ENCODE measurements around the gene BRPF1. TPM values are rescaled to one million over a fixed set of nuclear protein-coding genes. Genes with fewer than 3 reads are reported as not detected.
"Not testable (repeated sequence)": the region's sequence is repeated elsewhere in the genome, so short reads cannot be mapped to it uniquely, and the experiment has no call there.

BRPF1 gene
- total and polyA plus RNA-seq, 2 experiments from 2014 or later = 10.4 to 18.3 TPM

DNA sequence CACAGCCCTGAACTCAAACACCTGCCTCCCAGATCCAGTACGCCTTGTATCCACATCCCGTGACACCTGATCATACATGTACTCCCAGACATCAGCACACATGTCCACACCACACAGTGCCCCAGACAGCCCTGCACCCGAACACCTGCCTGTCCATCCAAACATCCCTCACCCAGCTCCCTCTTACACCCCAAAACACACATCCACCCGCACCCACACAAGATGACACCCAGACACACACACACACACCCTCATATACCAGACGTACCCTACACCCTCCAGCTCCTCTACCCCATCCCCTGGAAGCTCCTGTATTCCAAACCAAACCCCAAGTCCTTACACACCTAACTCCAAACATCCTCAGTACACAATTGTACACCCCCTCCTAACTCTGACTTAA, 37.5 kb downstream of the BRPF1 start:
- 62 to 65% methylated on average over 5 of the region's 5 CpGs for WGBS, 2 experiments (ENCODE audit: low coverage in 1 of 2, low lambda C conversion rate in 2 of 2, missing lambda C conversion rate in 2 of 2)
- no peak overlapping the region for H3K27ac ChIP-seq
- H3K79me2 ChIP-seq (ENCODE audit: insufficient read depth) = peaks cover 14% of the 10 kb centered on the region
- H3K9me3 ChIP-seq (ENCODE audit: low read depth) = no peaks in the 10 kb centered on the region
- H3F3A ChIP-seq (ENCODE audit: insufficient read depth) = no peaks in the 10 kb centered on the region
- in situ Hi-C loops (cut with MboI) = no loop called here
- H3K9ac ChIP-seq = peak overlapping the region; percentile 83
- no peaks in the 10 kb centered on the region for H3K36me3 ChIP-seq (ENCODE audit: low read depth)
- TF ChIP-seq EZH2 (IDR thresholded peaks at IDR 0.05; ENCODE audit: insufficient read depth, poor library complexity, severe bottlenecking) = no peak
- no peak for TF ChIP-seq EZH2phosphoT487 (IDR thresholded peaks at IDR 0.05; ENCODE audit: insufficient read depth, low read depth)
- DNase-seq = no peak
- no peaks in the 10 kb centered on the region for H3K27me3 ChIP-seq (replicated peaks; ENCODE audit: insufficient read depth)
- no peaks in the 10 kb centered on the region for H3K4me1 ChIP-seq (ENCODE audit: insufficient read depth)
- H2AFZ ChIP-seq = peak overlapping the region; percentile 91
- H3K4me2 ChIP-seq (ENCODE audit: unreplicated experiment) = peak overlapping the region; percentile 85
- H4K20me1 ChIP-seq (ENCODE audit: insufficient read depth) = no peaks in the 10 kb centered on the region
- H3K9me2 ChIP-seq (ENCODE audit: insufficient read depth) = no peaks in the 10 kb centered on the region
- H3K4me3 ChIP-seq = peak overlapping the region; percentile 78

DNA sequence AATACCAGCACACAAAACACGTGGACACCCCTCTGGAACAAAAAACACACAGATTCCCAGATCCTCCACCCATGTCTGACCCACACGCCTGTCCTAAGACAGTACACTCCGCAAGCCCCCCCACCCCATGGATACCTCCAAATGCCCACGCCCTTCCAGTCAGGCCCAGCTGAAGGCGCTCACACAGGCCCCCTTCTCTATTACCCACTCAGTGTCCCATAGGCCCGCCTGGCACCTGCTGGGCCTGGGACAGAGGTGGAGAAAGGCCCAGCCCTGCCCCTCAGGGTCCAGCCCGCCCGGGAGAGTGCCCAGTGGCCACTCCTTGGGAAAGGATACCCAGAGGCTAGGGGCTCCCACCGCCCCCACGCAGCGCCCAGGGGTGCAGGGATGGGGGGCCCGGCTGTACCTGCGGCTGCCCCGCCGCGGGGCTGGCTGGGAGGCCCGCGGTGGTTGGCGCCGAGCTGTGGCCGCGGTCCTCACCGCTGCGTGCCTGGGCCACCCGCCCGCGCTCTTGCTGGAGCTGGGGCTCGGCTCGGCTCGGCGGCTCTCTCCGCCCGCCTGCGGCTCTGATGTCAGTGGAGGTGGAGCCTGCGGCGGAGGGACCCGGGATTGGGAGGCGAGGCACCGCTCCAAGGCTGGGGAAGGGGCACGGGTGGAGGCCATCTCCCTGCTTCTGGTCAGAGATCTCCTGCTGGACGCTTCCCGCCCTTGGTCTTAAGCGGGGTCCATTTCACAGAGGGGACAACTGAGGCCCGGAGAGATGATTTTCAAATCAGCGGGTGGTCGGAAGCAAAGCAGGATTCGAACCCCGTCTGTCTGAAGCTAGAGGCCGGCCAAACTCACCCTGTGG, 38.1 kb downstream of the BRPF1 start, which contains the start of gene CAMK1:
TSS of gene CAMK1 (minus strand) at position 522 of the 850 bp plus-strand sequence. CDS start 2,198 bp downstream, outside the sequence.
- TF ChIP-seq EZH2 (IDR thresholded peaks at IDR 0.05; ENCODE audit: insufficient read depth, poor library complexity, severe bottlenecking) (no peak), EZH2phosphoT487 (IDR thresholded peaks at IDR 0.05; ENCODE audit: insufficient read depth, low read depth) (no peak)
- no peaks in the 10 kb centered on the region for H3K9me3 ChIP-seq (ENCODE audit: low read depth)
- H3F3A ChIP-seq (ENCODE audit: insufficient read depth) = no peaks in the 10 kb centered on the region
- H3K27me3 ChIP-seq (replicated peaks; ENCODE audit: insufficient read depth) = no peaks in the 10 kb centered on the region
- peaks cover 14% of the 10 kb centered on the region for H3K79me2 ChIP-seq (ENCODE audit: insufficient read depth)
- 2% methylated on average over 38 to 48 of the region's 49 CpGs for WGBS, 2 experiments (ENCODE audit: low coverage in 1 of 2, low lambda C conversion rate in 2 of 2, missing lambda C conversion rate in 2 of 2)
- H3K4me1 ChIP-seq (ENCODE audit: insufficient read depth) = no peaks in the 10 kb centered on the region
- H2AFZ ChIP-seq = peak within 1 kb of the TSS; percentile 91
- no peaks in the 10 kb centered on the region for H3K9me2 ChIP-seq (ENCODE audit: insufficient read depth)
- no peaks in the 10 kb centered on the region for H3K36me3 ChIP-seq (ENCODE audit: low read depth)
- in situ Hi-C loops (cut with MboI) = no loop called here
- no peak within 1 kb of the TSS for H3K27ac ChIP-seq
- peak within 1 kb of the TSS; percentile 85 for H3K4me2 ChIP-seq (ENCODE audit: unreplicated experiment)
- H3K9ac ChIP-seq = peak within 1 kb of the TSS; percentile 83
- DNase-seq = peak; percentile 92
- H4K20me1 ChIP-seq (ENCODE audit: insufficient read depth) = no peaks in the 10 kb centered on the region
- H3K4me3 ChIP-seq = peak within 1 kb of the TSS; percentile 78

DNA sequence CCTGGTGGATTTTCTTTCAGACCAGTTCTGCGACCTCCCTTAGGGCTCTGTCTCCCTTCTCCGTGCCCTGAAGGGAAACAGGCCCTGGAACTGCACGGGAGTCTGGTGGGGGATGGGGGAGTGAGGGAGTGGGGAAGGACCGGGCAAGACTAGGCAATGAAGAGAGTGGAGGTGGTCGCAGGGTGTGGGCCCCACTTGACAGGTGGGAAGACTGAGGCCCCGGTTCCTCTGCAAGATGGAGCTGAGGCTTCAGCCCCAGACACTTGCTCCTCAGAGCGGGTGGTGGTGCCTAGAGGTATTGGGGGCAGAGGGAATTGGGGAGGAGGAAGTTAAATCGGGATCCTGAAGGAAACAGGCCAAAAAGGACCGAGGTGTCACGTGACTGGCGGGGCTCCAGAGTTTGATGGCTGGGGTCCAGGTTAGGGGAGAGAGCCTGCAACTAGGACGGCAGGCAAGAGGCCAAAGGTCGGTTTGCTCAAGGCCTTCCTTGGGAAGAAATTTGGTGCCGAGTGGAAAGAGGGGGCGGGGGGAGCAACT, 38.8 kb downstream of the BRPF1 start:
- Histone ChIP-seq H3K27ac (no peak overlapping the region), H3K4me1 (ENCODE audit: insufficient read depth) (no peaks in the 10 kb centered on the region), H3K9me2 (ENCODE audit: insufficient read depth) (no peaks in the 10 kb centered on the region), H3F3A (ENCODE audit: insufficient read depth) (no peaks in the 10 kb centered on the region), H3K9me3 (ENCODE audit: low read depth) (no peaks in the 10 kb centered on the region), H3K4me3 (peak overlapping the region; percentile 78), H4K20me1 (ENCODE audit: insufficient read depth) (no peaks in the 10 kb centered on the region), H3K27me3 (replicated peaks; ENCODE audit: insufficient read depth) (no peaks in the 10 kb centered on the region), H3K36me3 (ENCODE audit: low read depth) (no peaks in the 10 kb centered on the region), H3K4me2 (ENCODE audit: unreplicated experiment) (peak overlapping the region; percentile 85), H2AFZ (peak overlapping the region; percentile 91), H3K79me2 (ENCODE audit: insufficient read depth) (peaks cover 14% of the 10 kb centered on the region), H3K9ac (peak overlapping the region; percentile 83)
- in situ Hi-C loops (cut with MboI) = no loop called here
- no peak for DNase-seq
- TF ChIP-seq EZH2 (IDR thresholded peaks at IDR 0.05; ENCODE audit: insufficient read depth, poor library complexity, severe bottlenecking) (no peak), EZH2phosphoT487 (IDR thresholded peaks at IDR 0.05; ENCODE audit: insufficient read depth, low read depth) (no peak)
- 13 to 16% methylated on average over 12 to 15 of the region's 15 CpGs for WGBS, 2 experiments (ENCODE audit: low coverage in 1 of 2, low lambda C conversion rate in 2 of 2, missing lambda C conversion rate in 2 of 2)

GRCh38 chr3:9771007-9771406, 39.5 kb downstream of the BRPF1 start:
- 100% methylated on average over 2 of the region's 2 CpGs for WGBS, 2 experiments (ENCODE audit: low coverage in 1 of 2, low lambda C conversion rate in 2 of 2, missing lambda C conversion rate in 2 of 2)
- H2AFZ ChIP-seq; H3K36me3 ChIP-seq (ENCODE audit: low read depth); H3K9me3 ChIP-seq (ENCODE audit: low read depth); H4K20me1 ChIP-seq (ENCODE audit: insufficient read depth); H3F3A ChIP-seq (ENCODE audit: insufficient read depth); H3K4me1 ChIP-seq (ENCODE audit: insufficient read depth); H3K9me2 ChIP-seq (ENCODE audit: insufficient read depth); H3K27me3 ChIP-seq (replicated peaks; ENCODE audit: insufficient read depth); H3K27ac ChIP-seq; H3K9ac ChIP-seq; H3K4me3 ChIP-seq; in situ Hi-C loops (cut with MboI); H3K4me2 ChIP-seq (ENCODE audit: unreplicated experiment); DNase-seq: not testable (repeated sequence)
- H3K79me2 ChIP-seq (ENCODE audit: insufficient read depth) = peaks cover 14% of the 10 kb centered on the region

Measured in GM23248 (cell line).